Measurements from ENCODE around the gene PWWP2B. TPM values are rescaled to one million over a fixed set of nuclear protein-coding genes. Genes with fewer than 3 reads are reported as not detected.

Gene PWWP2B
- total RNA-seq, 1 donor from 2014 or later: 23.0 TPM

DNA sequence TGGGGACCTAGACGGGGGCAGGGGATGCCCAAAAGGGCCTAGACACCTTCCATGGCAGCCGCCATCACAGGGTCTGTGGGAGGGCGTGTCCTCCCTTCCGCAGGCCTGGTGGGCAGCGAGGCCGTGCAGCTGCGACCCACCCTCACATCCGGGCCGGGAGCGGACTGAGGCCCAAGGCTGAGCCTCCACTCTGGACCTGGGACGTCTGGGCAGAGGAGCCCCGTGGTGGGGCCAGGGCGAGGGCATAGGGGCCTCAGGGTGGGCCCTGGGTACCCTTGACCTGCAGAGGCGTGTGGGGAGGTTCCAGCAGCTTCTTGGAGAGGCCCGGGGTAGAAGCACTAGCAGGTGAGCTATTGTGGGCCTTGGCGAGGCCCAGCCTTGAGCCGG is 49.2 kb downstream of the PWWP2B start:
- no peak for DNase-seq
- intact Hi-C loops (cut with DNase I): no loop called here
- no peak for ATAC-seq (ENCODE audit: poor library complexity)

DNA sequence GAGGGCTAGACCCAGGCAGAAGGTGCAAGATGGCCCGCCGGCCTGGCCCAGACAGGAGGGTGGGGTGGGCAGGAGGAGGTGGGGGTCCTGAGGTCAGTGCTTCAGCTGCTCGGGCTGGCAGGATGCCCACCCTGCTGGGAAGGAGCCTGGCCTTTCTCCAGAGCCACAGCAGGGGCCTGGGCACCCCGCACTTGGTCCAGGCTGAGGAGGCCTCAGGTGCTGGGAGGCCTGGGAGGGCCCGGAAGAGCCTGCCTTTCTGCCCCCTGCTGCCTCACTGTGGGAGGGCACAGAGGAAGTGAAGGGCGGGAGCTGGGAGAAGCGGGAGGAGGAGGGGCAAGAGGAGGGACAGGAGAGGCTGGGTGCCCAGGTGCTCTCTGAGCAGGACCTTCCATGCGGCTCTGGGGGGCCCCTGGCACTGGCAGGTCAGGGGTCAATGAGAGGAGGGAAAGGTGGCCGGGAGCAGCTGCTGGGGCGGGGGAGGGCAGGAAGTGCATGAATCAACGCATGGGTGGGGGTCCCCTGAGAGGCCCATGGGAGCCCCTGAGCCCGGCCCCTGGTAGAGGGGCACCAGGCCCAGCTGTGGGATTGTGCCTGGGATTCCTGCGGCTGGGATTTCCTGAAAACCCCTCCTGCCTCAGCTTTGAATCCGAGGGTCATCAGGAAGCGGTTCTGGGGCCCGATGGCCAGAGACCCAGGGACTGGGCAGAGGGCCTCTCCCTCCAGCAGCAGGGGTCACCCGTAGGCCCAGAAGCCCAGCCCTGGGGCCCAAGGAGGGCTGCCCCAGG is 49.9 kb downstream of the PWWP2B start:
- DNase-seq (no peak), ATAC-seq (ENCODE audit: poor library complexity) (peak; percentile 77)
- intact Hi-C loops (cut with DNase I): no loop called here

GRCh38 chr10:132447446-132448247 is 50.6 kb downstream of the PWWP2B start:
- ATAC-seq (ENCODE audit: poor library complexity) (peak; percentile 2), DNase-seq (no peak)
- intact Hi-C loops (cut with DNase I): loop anchor here (2.0 kb wide), 1 partner anchor 55 kb away; no protein-coding TSS in a partner anchor

GRCh38 chr10:132448248-132448731 is 51.3 kb downstream of the PWWP2B start:
- DNase-seq (peak; percentile 83), ATAC-seq (ENCODE audit: poor library complexity) (peak; percentile 19)
- intact Hi-C loops (cut with DNase I): loop anchor here (2.0 kb wide), 1 partner anchor 55 kb away; no protein-coding TSS in a partner anchor

DNA sequence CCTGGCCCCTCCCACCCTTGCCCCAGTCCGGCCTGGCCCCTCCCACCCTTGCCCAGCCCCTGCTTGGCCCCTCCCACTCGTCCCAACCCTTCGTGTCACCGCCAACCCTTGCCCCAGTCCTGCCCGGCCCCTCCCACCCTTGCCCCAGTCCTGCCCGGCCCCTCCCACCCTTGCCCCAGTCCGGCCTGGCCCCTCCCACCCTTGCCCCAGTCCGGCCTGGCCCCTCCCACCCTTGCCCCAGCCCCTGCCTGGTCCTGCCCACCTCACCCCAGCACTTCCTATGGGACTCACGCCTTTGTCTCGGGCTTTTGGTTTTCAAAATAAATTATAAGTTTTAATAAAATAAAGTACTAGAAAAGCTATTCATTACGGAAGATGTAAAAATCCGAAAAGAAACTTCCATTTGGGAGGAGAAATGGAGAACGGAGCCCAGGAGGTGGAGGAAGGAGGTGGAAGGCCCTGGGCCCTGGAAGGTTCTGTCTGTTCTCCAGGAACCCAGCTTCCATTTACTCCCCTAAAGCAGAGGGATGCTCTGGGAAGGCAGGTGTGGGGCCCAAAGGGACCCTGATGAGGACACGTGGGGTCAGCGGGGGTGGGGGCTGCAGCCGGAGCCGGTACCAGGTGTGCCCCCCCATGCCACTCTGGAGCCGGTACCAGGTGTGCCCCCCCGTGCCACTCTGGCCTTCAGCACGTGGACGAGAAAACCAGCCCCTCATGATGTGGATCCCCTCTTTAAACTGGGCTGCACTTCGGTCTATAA is 52.2 kb downstream of the PWWP2B start:
- intact Hi-C loops (cut with DNase I): loop anchor here (2.0 kb wide), 1 partner anchor 56 kb away; no protein-coding TSS in a partner anchor
- peak; percentile 72 for DNase-seq
- no peak for ATAC-seq (ENCODE audit: poor library complexity)

DNA sequence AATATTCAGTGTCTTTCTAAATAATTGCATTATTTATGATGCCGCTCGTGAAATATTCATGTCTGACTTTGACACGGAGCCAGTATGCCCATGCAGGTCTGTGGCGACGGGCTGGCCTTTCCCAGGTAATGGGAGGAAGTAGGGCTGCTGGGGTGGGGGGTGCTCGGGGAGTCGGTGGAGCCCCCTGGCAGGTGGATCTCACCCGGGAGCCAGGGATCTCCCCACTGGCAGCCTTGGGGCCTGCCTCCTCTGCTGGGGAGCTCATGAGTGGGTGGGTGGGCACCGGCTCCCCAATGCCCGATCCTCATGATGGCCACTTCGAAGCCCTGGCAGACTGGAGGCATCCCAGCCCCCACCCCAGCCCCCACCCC is 52.8 kb downstream of the PWWP2B start:
- DNase-seq: peak; percentile 37
- no peak for ATAC-seq (ENCODE audit: poor library complexity)
- intact Hi-C loops (cut with DNase I): loop anchor here (2.0 to 5.0 kb wide), 2 partner anchors 57 to 227 kb away; no protein-coding TSS in a partner anchor

GRCh38 chr10:132450466-132450824 is 53.4 kb downstream of the PWWP2B start:
- no peak for ATAC-seq (ENCODE audit: poor library complexity)
- no peak for DNase-seq

GRCh38 chr10:132450825-132451505 is 54.0 kb downstream of the PWWP2B start:
- DNase-seq (peak; percentile 35), ATAC-seq (ENCODE audit: poor library complexity) (no peak)
- intact Hi-C loops (cut with DNase I): loop anchor here (5.0 kb wide), 1 partner anchor 229 kb away; no protein-coding TSS in a partner anchor

More at GRCh38 chr10:132450466-132450824, 53.4 kb downstream of the PWWP2B start:
- intact Hi-C loops (cut with DNase I): loop anchor here (5.0 kb wide), 1 partner anchor 228 kb away; no protein-coding TSS in a partner anchor

DNA sequence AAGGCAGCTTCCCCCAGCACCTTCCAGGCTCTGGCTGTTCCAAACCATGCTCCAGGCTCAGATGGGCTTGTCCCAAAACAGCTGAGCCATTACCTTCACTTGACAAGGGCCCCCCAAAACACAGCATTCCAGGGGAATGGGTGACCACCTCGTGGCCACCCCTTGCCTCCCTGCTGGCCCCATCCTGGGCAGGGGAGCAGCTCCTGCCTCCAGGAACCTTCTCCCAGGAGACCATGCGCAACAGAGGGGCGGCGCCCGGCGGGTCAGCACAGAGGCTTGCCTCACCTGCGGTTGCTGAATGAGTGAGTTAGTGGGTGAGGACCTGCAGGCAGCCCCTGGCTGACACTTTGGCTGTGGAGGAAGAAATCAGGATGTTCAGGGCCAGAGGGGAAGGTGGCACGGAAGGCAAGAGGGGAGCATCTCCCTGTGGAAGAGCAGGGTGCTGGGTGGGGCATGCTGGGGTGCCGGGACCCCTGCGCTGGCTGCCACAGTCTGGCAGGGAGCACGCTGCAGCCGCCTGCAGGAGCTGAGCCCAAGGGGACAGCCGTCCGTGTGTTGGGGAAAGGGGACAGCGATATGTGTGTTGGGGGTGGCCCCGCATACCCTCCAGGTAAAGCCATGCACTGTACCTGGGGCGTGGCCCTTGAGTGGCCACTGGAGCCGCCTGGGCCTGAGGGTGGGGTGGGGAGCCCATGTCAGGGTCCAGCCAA is 54.7 kb downstream of the PWWP2B start:
- DNase-seq (peak; percentile 41), ATAC-seq (ENCODE audit: poor library complexity) (no peak)
- intact Hi-C loops (cut with DNase I): loop anchor here (5.0 kb wide), 1 partner anchor 229 kb away; no protein-coding TSS in a partner anchor

- ATAC-seq (ENCODE audit: poor library complexity) (peak; percentile 45), DNase-seq (peak; percentile 51)
- intact Hi-C loops (cut with DNase I): loop anchor here (5.0 kb wide), 1 partner anchor 230 kb away; no protein-coding TSS in a partner anchor
Observed at GRCh38 chr10:132452216-132452650, 55.2 kb downstream of the PWWP2B start.

GRCh38 chr10:132452651-132453469 is 55.9 kb downstream of the PWWP2B start:
- intact Hi-C loops (cut with DNase I): loop anchor here (1.0 to 5.0 kb wide), 2 partner anchors 66 to 231 kb away; no protein-coding TSS in a partner anchor
- DNase-seq (peak; percentile 90), ATAC-seq (ENCODE audit: poor library complexity) (peak; percentile 89)

DNA sequence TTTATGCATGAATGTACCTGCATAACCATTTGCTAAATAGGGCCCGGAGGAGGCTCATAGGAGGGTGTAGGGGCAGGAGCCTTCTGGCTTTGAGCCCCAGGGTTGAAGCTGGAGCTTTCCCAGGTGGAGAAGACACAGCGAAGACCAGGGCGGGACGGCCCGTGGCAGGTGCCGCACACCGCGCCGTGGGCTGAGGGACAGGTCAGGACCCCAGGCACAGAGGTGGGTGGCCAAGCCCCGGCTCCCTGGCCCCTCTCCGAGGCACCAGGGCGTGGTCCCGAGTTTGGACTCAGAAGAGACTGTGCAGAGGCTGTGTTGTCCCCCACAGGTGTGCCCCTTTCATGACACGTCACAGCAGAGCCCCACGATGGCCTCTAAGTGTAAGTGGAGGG is 56.5 kb downstream of the PWWP2B start:
- DNase-seq: peak; percentile 45
- intact Hi-C loops (cut with DNase I): loop anchor here (1.0 to 5.0 kb wide), 2 partner anchors 66 to 231 kb away; no protein-coding TSS in a partner anchor
- no peak for ATAC-seq (ENCODE audit: poor library complexity)

GRCh38 chr10:132454296-132455198 is 57.5 kb downstream of the PWWP2B start:
- DNase-seq (peak; percentile 25), ATAC-seq (ENCODE audit: poor library complexity) (no peak)
- intact Hi-C loops (cut with DNase I): loop anchor here (5.0 kb wide), 2 partner anchors 123 to 232 kb away; no protein-coding TSS in a partner anchor

DNA sequence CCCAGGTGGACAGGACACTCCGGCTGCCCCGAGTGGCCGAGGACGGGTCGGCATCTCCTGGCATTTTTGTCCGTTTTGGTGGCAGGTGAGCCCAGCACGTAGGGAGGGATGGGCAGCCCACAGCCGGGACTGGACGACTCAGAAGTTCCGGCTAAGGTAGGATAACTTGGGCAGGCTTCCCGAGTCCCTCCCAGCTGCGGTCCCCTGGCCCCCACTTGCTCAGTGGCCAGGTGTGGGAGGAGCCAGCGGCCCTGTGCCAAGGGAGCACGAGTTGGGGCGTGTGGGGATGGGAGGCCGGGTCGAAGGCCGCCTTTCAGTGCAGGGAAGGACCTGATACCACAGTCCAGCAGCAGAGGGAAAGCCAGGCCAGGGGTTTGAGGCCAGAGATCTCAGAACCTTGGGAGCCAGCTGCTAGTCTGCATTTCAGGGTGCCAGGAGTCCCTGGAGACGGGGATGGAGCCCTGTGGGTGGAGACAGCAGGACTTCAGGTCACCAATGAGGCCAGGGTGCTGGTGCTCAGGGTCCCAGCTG is 58.5 kb downstream of the PWWP2B start:
- intact Hi-C loops (cut with DNase I): loop anchor here (5.0 kb wide), 1 partner anchor 122 kb away; no protein-coding TSS in a partner anchor
- DNase-seq: peak; percentile 39
- ATAC-seq (ENCODE audit: poor library complexity): no peak

Measured in Right ventricle myocardium superior (tissue), 1 donor.